AG04450 (cell line): ENCODE results near the gene HSPG2. TPM values are rescaled to one million over a fixed set of nuclear protein-coding genes. Genes with fewer than 3 reads are reported as not detected.

Experiments used
- CTCF ChIA-PET: fragments of 300-600, 350-600 bp; formaldehyde crosslinking; extraction: SDS; loops from one replicate; lab custom pipeline; 2022; ENCODE audit warnings: antibody characterized with exemption, inconsistent platforms; lab: Charles Lee
- POLR2A ChIA-PET: fragments of 350-600 bp; formaldehyde crosslinking; extraction: SDS; loops from one replicate; lab custom pipeline; 2021; ENCODE audit warnings: antibody characterized with exemption, inconsistent platforms; lab: Yijun Ruan, JAX
- DNase-seq: peaks from one replicate; pipeline ENCODE4 v3.0.0-alpha.2; 2011; ENCODE audit warnings: low read depth, low spot score
- H3K27ac ChIP-seq: one replicate; pipeline ENCODE4 v1.5.1; 2012; ENCODE audit warnings: low read depth, low read length, control low read depth
- H3K27me3 ChIP-seq: one replicate; pipeline ENCODE4 v1.6.0; 2012; ENCODE audit warnings: low read length; ENCODE audit not compliant: control insufficient read depth, insufficient read depth
- H3K4me3 ChIP-seq: 2 replicates; pipeline ENCODE4 v1.5.1; 2011; ENCODE audit warnings: mild to moderate bottlenecking, low read depth, low read length, control low read depth
- H3K9me3 ChIP-seq: 2 replicates; pipeline ENCODE4 v1.5.1; 2012; ENCODE audit warnings: low read length; ENCODE audit not compliant: control insufficient read depth, insufficient read depth
- CTCF ChIP-seq: IDR thresholded peaks from 2 replicates; pipeline ENCODE4 v1.5.1; 2011; ENCODE audit warnings: low read depth, low read length, control low read depth, inconsistent platforms
- polyA plus RNA-seq: library from polyadenylated mRNA; depleted of rRNA; stranded (reverse); fragments of >200 nt; gene quantifications from 2 replicates; pipeline ENCODE4 v1.2.3, GENCODE V29; 2011

Gene HSPG2
- polyA plus RNA-seq, 1 experiment, result 9.7 TPM

- TF ChIP-seq CTCF, result no peak
- POLR2A ChIA-PET, result no interaction called here
- no peak overlapping the region for H3K4me3 ChIP-seq
- no peaks in the 10 kb centered on the region for H3K9me3 ChIP-seq
- no peaks in the 10 kb centered on the region for H3K27me3 ChIP-seq
- no peak overlapping the region for H3K27ac ChIP-seq
- no peak for DNase-seq
- CTCF ChIA-PET, result no interaction called here
These were observed 50.5 kb downstream of the HSPG2 start for GRCh38 chr1:21886486-21887215.

- CTCF ChIA-PET, result no interaction called here
- Histone ChIP-seq H3K9me3 (no peaks in the 10 kb centered on the region), H3K27ac (no peak overlapping the region), H3K27me3 (no peaks in the 10 kb centered on the region), H3K4me3 (no peak overlapping the region)
- POLR2A ChIA-PET, result no interaction called here
- no peak for DNase-seq
- TF ChIP-seq CTCF, result no peak
These were observed 51.7 kb downstream of the HSPG2 start for GRCh38 chr1:21885236-21886037.

GRCh38 chr1:21884456-21885235, 52.5 kb downstream of the HSPG2 start:
- Histone ChIP-seq H3K9me3 (no peaks in the 10 kb centered on the region), H3K27me3 (no peaks in the 10 kb centered on the region), H3K4me3 (no peak overlapping the region), H3K27ac (no peak overlapping the region)
- ChIA-PET CTCF (no interaction called here), POLR2A (no interaction called here)
- no peak for TF ChIP-seq CTCF
- no peak for DNase-seq

GRCh38 chr1:21882721-21883415, 54.2 kb downstream of the HSPG2 start:
- no peaks in the 10 kb centered on the region for H3K27me3 ChIP-seq
- no peaks in the 10 kb centered on the region for H3K9me3 ChIP-seq
- DNase-seq, result no peak
- CTCF ChIA-PET, result interaction anchor here (0.9 kb wide), 1 partner anchor 15 kb away, joined by 3 read pairs; no protein-coding TSS in a partner anchor
- H3K27ac ChIP-seq, result no peak overlapping the region
- TF ChIP-seq CTCF, result no peak
- no peak overlapping the region for H3K4me3 ChIP-seq
- POLR2A ChIA-PET, result no interaction called here
